HEK293 (cell line): ENCODE measurements around the gene OR10P1.
A peak's percentile ranks its signal among the peaks of the same experiment; 100 is the strongest.

Experiments
- GFI1B ChIP-seq: fragments of 450-650 bp; formaldehyde crosslinking; IDR thresholded peaks from 2 replicates; pipeline ENCODE4 v1.5.1; 2016; ENCODE audit warnings: missing biosample characterization, missing genetic modification characterization
- KLF16 ChIP-seq: fragments of 450-650 bp; formaldehyde crosslinking; IDR thresholded peaks from 2 replicates; pipeline ENCODE4 v1.5.1; 2017; ENCODE audit warnings: missing biosample characterization, missing genetic modification characterization
- REPIN1 ChIP-seq: fragments of 450-650 bp; formaldehyde crosslinking; IDR thresholded peaks from 2 replicates; pipeline ENCODE4 v1.5.1; 2017; ENCODE audit warnings: missing biosample characterization, missing genetic modification characterization, low read depth
- SP3 ChIP-seq: fragments of 450-650 bp; formaldehyde crosslinking; IDR thresholded peaks from 2 replicates; pipeline ENCODE4 v1.5.1; 2016; ENCODE audit warnings: missing biosample characterization, missing genetic modification characterization
- YY1 ChIP-seq: fragments of 450-650 bp; formaldehyde crosslinking; IDR thresholded peaks from 2 replicates; pipeline ENCODE4 v1.5.1; 2018; ENCODE audit warnings: missing biosample characterization, missing genetic modification characterization
- ZNF19 ChIP-seq: fragments of 450-650 bp; formaldehyde crosslinking; IDR thresholded peaks from 2 replicates; pipeline ENCODE4; 2016; ENCODE audit warnings: missing biosample characterization, missing genetic modification characterization, low read depth
- ZNF223 ChIP-seq: fragments of 450-650 bp; formaldehyde crosslinking; IDR thresholded peaks from 2 replicates; pipeline ENCODE4 v1.5.1; 2016; ENCODE audit warnings: missing biosample characterization, missing genetic modification characterization
- ZNF311 ChIP-seq: fragments of 450-650 bp; formaldehyde crosslinking; IDR thresholded peaks from 2 replicates; pipeline ENCODE4 v1.5.1; 2017; ENCODE audit warnings: missing biosample characterization, missing genetic modification characterization, borderline replicate concordance
- ZNF335 ChIP-seq: fragments of 450-650 bp; formaldehyde crosslinking; conservative IDR thresholded peaks from 2 replicates; pipeline ENCODE4 v1.5.1; 2016; ENCODE audit warnings: missing biosample characterization, missing genetic modification characterization
- ZNF354C ChIP-seq: fragments of 450-650 bp; formaldehyde crosslinking; IDR thresholded peaks from 2 replicates; pipeline ENCODE4 v1.5.1; 2016; ENCODE audit warnings: missing biosample characterization, missing genetic modification characterization, low read depth, borderline replicate concordance
- ZNF48 ChIP-seq: fragments of 450-650 bp; formaldehyde crosslinking; IDR thresholded peaks from 2 replicates; pipeline ENCODE4 v1.5.1; 2016; ENCODE audit warnings: missing biosample characterization, missing genetic modification characterization
- ZNF529 ChIP-seq: fragments of 450-650 bp; formaldehyde crosslinking; IDR thresholded peaks from 2 replicates; pipeline ENCODE4 v1.5.1; 2017; ENCODE audit warnings: missing genetic modification characterization, missing biosample characterization; ENCODE audit not compliant: insufficient replicate concordance
- ZNF629 ChIP-seq: fragments of 450-650 bp; formaldehyde crosslinking; IDR thresholded peaks from 2 replicates; pipeline ENCODE4 v1.5.1; 2017; ENCODE audit warnings: missing biosample characterization, missing genetic modification characterization
- ZNF654 ChIP-seq: fragments of 450-650 bp; formaldehyde crosslinking; IDR thresholded peaks from 2 replicates; pipeline ENCODE4 v1.5.1; 2016; ENCODE audit warnings: low read depth, missing biosample characterization, missing genetic modification characterization
- ZNF747 ChIP-seq: fragments of 450-650 bp; formaldehyde crosslinking; IDR thresholded peaks from 2 replicates; pipeline ENCODE4 v1.5.1; 2016; ENCODE audit warnings: missing biosample characterization, missing genetic modification characterization
- ZNF76 ChIP-seq: fragments of 450-650 bp; formaldehyde crosslinking; IDR thresholded peaks from 2 replicates; pipeline ENCODE4; 2016; ENCODE audit warnings: low read depth, missing biosample characterization, missing genetic modification characterization, borderline replicate concordance
- ZNF777 ChIP-seq: fragments of 450-650 bp; formaldehyde crosslinking; IDR thresholded peaks from 2 replicates; pipeline ENCODE4 v1.5.1; 2017; ENCODE audit warnings: missing biosample characterization, missing genetic modification characterization, borderline replicate concordance
- ZSCAN16 ChIP-seq: fragments of 450-650 bp; formaldehyde crosslinking; IDR thresholded peaks from 2 replicates; pipeline ENCODE4 v1.5.1; 2016; ENCODE audit warnings: missing biosample characterization, missing genetic modification characterization
- ZSCAN30 ChIP-seq: fragments of 450-650 bp; IDR thresholded peaks from 2 replicates; pipeline ENCODE4 v1.5.1; 2018; ENCODE audit warnings: missing biosample characterization, mild to moderate bottlenecking, missing genetic modification characterization, moderate library complexity
- TF ChIP-seq, protein P1 (sequence below): fragments of 450-650 bp; formaldehyde crosslinking; IDR thresholded peaks from 2 replicates; pipeline ENCODE4 v1.5.1; 2016; ENCODE audit warnings: missing biosample characterization, missing genetic modification characterization
- TF ChIP-seq, protein P2 (sequence below): fragments of 450-650 bp; formaldehyde crosslinking; conservative IDR thresholded peaks from 2 replicates; pipeline ENCODE4 v1.5.1; 2016; ENCODE audit warnings: low read depth, missing biosample characterization, missing genetic modification characterization
- TF ChIP-seq, protein P3 (sequence below): fragments of 450-650 bp; formaldehyde crosslinking; IDR thresholded peaks from 2 replicates; pipeline ENCODE4 v1.5.1; 2016; ENCODE audit warnings: missing biosample characterization, missing genetic modification characterization
- TF ChIP-seq, protein P4 (sequence below): fragments of 450-650 bp; formaldehyde crosslinking; IDR thresholded peaks from 2 replicates; pipeline ENCODE4 v1.5.1; 2016; ENCODE audit warnings: missing biosample characterization, missing genetic modification characterization
- TF ChIP-seq, protein P5 (sequence below): fragments of 450-650 bp; formaldehyde crosslinking; IDR thresholded peaks from 2 replicates; pipeline ENCODE4; 2016; ENCODE audit warnings: missing biosample characterization, missing genetic modification characterization
- TF ChIP-seq, protein P6 (sequence below): fragments of 450-650 bp; formaldehyde crosslinking; IDR thresholded peaks from 2 replicates; pipeline ENCODE4 v1.5.1; 2016; ENCODE audit warnings: missing biosample characterization, missing genetic modification characterization
- TF ChIP-seq, protein P7 (sequence below): fragments of 450-650 bp; formaldehyde crosslinking; IDR thresholded peaks from 2 replicates; pipeline ENCODE4 v1.5.1; 2016; ENCODE audit warnings: missing biosample characterization, missing genetic modification characterization

The OR10P1 gene

DNA sequence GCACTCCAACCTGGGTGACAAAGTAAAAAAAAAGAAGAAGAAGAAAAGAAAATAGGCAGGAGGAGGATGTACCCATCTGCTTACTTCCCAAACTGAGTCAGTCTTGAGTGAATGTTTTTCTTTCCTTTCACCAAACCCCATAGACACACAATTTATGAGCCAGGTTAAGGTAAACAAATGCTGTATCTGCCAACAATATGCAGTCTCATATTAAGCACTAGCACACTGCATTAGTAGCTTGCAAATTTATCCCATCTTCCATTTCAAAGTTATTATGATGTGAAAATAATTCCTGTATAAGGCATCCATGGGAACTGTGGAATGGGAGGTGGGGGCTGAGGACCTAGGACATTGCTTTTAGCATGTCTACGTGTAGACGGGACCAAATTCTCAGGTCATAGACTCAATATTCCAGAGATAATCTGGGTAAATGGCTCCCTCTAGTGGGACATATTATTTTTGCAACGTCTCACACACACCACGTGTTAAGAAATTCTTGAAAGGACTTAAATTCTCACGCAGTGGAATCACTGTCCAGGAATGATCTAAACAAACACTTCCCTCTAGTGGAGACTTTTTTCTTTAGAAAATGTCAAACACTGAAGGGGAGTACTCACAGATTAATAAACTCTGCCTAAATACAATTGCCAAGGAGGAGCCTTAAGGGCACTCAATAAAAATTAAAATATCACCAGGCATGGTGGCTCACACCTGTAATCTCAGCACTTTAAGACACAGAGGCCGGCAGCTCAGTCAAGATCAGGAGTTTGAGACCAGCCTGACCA, 17.1 kb upstream of the OR10P1 start (continued):
- TF ChIP-seq ZNF223 (tag by site-specific recombination) = no peak
- TF ChIP-seq ZSCAN16 (tag by site-specific recombination) = no peak
- TF ChIP-seq ZNF19 = no peak
- TF ChIP-seq, protein P1, sequence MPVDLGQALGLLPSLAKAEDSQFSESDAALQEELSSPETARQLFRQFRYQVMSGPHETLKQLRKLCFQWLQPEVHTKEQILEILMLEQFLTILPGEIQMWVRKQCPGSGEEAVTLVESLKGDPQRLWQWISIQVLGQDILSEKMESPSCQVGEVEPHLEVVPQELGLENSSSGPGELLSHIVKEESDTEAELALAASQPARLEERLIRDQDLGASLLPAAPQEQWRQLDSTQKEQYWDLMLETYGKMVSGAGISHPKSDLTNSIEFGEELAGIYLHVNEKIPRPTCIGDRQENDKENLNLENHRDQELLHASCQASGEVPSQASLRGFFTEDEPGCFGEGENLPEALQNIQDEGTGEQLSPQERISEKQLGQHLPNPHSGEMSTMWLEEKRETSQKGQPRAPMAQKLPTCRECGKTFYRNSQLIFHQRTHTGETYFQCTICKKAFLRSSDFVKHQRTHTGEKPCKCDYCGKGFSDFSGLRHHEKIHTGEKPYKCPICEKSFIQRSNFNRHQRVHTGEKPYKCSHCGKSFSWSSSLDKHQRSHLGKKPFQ (tag by site-specific recombination) = no peak
- no peak for TF ChIP-seq SP3 (tag by site-specific recombination)
- TF ChIP-seq ZNF629 (tag by site-specific recombination) = 0 out of 2 replicates have a peak, but pooled peaks have one; percentile 30
- no peak for TF ChIP-seq GFI1B (tag by site-specific recombination)
- TF ChIP-seq, protein P2, sequence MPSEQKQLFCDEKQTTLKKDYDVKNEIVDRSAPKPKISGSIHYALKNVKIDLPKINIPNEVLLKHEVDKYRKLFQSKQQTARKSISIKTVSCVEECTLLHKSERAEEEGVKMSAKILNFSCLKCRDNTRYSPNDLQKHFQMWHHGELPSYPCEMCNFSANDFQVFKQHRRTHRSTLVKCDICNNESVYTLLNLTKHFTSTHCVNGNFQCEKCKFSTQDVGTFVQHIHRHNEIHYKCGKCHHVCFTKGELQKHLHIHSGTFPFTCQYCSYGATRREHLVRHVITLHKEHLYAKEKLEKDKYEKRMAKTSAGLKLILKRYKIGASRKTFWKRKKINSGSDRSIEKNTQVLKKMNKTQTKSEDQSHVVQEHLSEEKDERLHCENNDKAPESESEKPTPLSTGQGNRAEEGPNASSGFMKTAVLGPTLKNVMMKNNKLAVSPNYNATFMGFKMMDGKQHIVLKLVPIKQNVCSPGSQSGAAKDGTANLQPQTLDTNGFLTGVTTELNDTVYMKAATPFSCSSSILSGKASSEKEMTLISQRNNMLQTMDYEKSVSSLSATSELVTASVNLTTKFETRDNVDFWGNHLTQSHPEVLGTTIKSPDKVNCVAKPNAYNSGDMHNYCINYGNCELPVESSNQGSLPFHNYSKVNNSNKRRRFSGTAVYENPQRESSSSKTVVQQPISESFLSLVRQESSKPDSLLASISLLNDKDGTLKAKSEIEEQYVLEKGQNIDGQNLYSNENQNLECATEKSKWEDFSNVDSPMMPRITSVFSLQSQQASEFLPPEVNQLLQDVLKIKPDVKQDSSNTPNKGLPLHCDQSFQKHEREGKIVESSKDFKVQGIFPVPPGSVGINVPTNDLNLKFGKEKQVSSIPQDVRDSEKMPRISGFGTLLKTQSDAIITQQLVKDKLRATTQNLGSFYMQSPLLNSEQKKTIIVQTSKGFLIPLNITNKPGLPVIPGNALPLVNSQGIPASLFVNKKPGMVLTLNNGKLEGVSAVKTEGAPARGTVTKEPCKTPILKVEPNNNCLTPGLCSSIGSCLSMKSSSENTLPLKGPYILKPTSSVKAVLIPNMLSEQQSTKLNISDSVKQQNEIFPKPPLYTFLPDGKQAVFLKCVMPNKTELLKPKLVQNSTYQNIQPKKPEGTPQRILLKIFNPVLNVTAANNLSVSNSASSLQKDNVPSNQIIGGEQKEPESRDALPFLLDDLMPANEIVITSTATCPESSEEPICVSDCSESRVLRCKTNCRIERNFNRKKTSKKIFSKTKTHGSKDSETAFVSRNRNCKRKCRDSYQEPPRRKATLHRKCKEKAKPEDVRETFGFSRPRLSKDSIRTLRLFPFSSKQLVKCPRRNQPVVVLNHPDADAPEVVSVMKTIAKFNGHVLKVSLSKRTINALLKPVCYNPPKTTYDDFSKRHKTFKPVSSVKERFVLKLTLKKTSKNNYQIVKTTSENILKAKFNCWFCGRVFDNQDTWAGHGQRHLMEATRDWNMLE (tag by site-specific recombination) = no peak
- TF ChIP-seq ZNF747 = no peak
- TF ChIP-seq REPIN1 = no peak
- TF ChIP-seq, protein P3, sequence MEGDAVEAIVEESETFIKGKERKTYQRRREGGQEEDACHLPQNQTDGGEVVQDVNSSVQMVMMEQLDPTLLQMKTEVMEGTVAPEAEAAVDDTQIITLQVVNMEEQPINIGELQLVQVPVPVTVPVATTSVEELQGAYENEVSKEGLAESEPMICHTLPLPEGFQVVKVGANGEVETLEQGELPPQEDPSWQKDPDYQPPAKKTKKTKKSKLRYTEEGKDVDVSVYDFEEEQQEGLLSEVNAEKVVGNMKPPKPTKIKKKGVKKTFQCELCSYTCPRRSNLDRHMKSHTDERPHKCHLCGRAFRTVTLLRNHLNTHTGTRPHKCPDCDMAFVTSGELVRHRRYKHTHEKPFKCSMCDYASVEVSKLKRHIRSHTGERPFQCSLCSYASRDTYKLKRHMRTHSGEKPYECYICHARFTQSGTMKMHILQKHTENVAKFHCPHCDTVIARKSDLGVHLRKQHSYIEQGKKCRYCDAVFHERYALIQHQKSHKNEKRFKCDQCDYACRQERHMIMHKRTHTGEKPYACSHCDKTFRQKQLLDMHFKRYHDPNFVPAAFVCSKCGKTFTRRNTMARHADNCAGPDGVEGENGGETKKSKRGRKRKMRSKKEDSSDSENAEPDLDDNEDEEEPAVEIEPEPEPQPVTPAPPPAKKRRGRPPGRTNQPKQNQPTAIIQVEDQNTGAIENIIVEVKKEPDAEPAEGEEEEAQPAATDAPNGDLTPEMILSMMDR = peak; percentile 77
- TF ChIP-seq ZNF529 = no peak
- TF ChIP-seq ZSCAN30 (tag by site-specific recombination) = peak; percentile 42; the same call in 1 of the 2 replicates
- TF ChIP-seq KLF16 (tag by site-specific recombination) = no peak
- no peak for TF ChIP-seq ZNF76 (tag by site-specific recombination)
- TF ChIP-seq, protein P4, sequence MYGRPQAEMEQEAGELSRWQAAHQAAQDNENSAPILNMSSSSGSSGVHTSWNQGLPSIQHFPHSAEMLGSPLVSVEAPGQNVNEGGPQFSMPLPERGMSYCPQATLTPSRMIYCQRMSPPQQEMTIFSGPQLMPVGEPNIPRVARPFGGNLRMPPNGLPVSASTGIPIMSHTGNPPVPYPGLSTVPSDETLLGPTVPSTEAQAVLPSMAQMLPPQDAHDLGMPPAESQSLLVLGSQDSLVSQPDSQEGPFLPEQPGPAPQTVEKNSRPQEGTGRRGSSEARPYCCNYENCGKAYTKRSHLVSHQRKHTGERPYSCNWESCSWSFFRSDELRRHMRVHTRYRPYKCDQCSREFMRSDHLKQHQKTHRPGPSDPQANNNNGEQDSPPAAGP = no peak
- TF ChIP-seq, protein P5, sequence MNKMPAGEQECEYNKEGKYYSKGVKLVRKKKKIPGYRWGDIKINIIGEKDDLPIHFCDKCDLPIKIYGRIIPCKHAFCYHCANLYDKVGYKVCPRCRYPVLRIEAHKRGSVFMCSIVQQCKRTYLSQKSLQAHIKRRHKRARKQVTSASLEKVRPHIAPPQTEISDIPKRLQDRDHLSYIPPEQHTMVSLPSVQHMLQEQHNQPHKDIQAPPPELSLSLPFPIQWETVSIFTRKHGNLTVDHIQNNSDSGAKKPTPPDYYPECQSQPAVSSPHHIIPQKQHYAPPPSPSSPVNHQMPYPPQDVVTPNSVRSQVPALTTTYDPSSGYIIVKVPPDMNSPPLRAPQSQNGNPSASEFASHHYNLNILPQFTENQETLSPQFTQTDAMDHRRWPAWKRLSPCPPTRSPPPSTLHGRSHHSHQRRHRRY (tag by site-specific recombination) = no peak
- no peak for TF ChIP-seq YY1 (tag by site-specific recombination)
- no peak for TF ChIP-seq ZNF354C (tag by site-specific recombination)
- TF ChIP-seq ZNF654 = peak; percentile 99
- TF ChIP-seq, protein P6, sequence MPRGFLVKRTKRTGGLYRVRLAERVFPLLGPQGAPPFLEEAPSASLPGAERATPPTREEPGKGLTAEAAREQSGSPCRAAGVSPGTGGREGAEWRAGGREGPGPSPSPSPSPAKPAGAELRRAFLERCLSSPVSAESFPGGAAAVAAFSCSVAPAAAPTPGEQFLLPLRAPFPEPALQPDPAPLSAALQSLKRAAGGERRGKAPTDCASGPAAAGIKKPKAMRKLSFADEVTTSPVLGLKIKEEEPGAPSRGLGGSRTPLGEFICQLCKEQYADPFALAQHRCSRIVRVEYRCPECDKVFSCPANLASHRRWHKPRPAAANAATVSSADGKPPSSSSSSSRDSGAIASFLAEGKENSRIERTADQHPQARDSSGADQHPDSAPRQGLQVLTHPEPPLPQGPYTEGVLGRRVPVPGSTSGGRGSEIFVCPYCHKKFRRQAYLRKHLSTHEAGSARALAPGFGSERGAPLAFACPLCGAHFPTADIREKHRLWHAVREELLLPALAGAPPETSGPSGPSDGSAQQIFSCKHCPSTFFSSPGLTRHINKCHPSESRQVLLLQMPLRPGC (tag by site-specific recombination) = 0 out of 2 replicates have a peak, but pooled peaks have one; percentile 45
- TF ChIP-seq, protein P7, sequence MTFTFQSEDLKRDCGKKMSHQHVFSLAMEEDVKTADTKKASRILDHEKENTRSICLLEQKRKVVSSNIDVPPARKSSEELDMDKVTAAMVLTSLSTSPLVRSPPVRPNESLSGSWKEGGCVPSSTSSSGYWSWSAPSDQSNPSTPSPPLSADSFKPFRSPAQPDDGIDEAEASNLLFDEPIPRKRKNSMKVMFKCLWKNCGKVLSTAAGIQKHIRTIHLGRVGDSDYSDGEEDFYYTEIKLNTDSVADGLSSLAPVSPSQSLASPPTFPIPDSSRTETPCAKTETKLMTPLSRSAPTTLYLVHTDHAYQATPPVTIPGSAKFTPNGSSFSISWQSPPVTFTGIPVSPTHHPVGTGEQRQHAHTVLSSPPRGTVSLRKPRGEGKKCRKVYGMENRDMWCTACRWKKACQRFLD = no peak
- no peak for TF ChIP-seq ZNF777 (tag by site-specific recombination)
- TF ChIP-seq ZNF335 (tag by site-specific recombination) = no peak
- TF ChIP-seq ZNF311 (tag by site-specific recombination) = no peak
- no peak for TF ChIP-seq ZNF48 (tag by site-specific recombination)
